GM12891 (cell line): ENCODE data around the gene KCNA10.

ENCODE experiments used
- POLR2A ChIP-seq: IDR thresholded peaks from 2 replicates; pipeline ENCODE4 v1.6.1; 2011; ENCODE audit warnings: low read depth, low read length, control low read depth
- POLR2AphosphoS5 ChIP-seq: IDR thresholded peaks from 2 replicates; pipeline ENCODE4 v1.6.1; 2011; ENCODE audit warnings: low read depth, low read length, control low read depth
- POU2F2 ChIP-seq: IDR thresholded peaks from 2 replicates; pipeline ENCODE4 v1.6.1; 2011; ENCODE audit warnings: low read depth, mild to moderate bottlenecking, control low read depth, low read length, moderate library complexity
- TAF1 ChIP-seq: IDR thresholded peaks from 2 replicates; pipeline ENCODE4 v1.6.1; 2011; ENCODE audit warnings: low read depth, low read length, control low read depth

DNA sequence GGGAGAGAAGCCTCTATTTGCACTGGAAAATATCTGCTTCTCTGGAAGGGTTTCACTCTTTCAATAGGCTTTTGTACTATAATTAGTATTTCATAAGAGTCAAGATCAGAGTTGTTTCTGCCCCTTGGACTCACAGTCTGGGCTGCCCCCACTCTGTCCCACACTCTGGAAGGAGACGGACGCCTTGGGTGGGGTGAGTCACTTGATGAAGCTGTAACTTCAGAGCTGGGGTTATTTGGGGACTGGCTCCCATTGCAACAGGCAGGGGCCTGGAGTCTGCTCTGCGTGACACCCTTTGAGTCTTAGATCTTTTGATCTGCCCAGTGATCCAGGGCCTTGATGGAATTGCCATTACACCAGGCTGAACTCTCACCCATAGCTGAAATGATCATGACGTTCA is 4.0 kb upstream of the KCNA10 start:
- TF ChIP-seq TAF1, result no peak
- no peak for TF ChIP-seq POLR2AphosphoS5
- no peak for TF ChIP-seq POLR2A
- no peak for TF ChIP-seq POU2F2
